HL-60 (cell line): ENCODE data around the gene FAM184A.

Experiments
- CTCF ChIP-seq: IDR thresholded peaks from one replicate; pipeline ENCODE4 v1.5.1; 2011; ENCODE audit warnings: low read length, control low read depth, inconsistent platforms; ENCODE audit not compliant: insufficient read depth
- REST ChIP-seq: IDR thresholded peaks from 2 replicates; pipeline ENCODE4 v1.6.1; 2012; ENCODE audit warnings: low read depth; ENCODE audit not compliant: insufficient replicate concordance

- TF ChIP-seq CTCF = no peak
- TF ChIP-seq REST = no peak
Observed at GRCh38 chr6:119032428-119032827, 46.0 kb downstream of the FAM184A start.
